GM12864 (cell line): Measurements from ENCODE around the gene CALML5.

Source experiments
- DNase-seq: peaks from one replicate; pipeline ENCODE4 v3.0.0-alpha.2; 2011; ENCODE audit warnings: low read depth
- H3K4me3 ChIP-seq: 2 replicates; pipeline ENCODE4 v1.5.1; 2011; ENCODE audit warnings: mild to moderate bottlenecking, low read depth, low read length, control low read depth
- CTCF ChIP-seq: IDR thresholded peaks from 2 replicates; pipeline ENCODE4 v1.5.1; 2011; ENCODE audit warnings: low read depth, mild to moderate bottlenecking, moderate library complexity, low read length, control low read depth, inconsistent platforms; ENCODE audit errors: missing control alignments

CALML5 gene

GRCh38 chr10:5514226-5514850 is 15.0 kb upstream of the CALML5 start:
- no peak for TF ChIP-seq CTCF
- no peak for DNase-seq
- H3K4me3 ChIP-seq: no peak overlapping the region

- DNase-seq: no peak
- H3K4me3 ChIP-seq: no peak overlapping the region
- TF ChIP-seq CTCF: no peak
Measured at GRCh38 chr10:5512881-5513612, 13.7 kb upstream of the CALML5 start.

GRCh38 chr10:5512331-5512730 is 13.0 kb upstream of the CALML5 start:
- no peak for TF ChIP-seq CTCF
- no peak overlapping the region for H3K4me3 ChIP-seq
- DNase-seq: no peak

- TF ChIP-seq CTCF: no peak
- H3K4me3 ChIP-seq: no peak overlapping the region
- no peak for DNase-seq
Measured at GRCh38 chr10:5511885-5512280, 12.5 kb upstream of the CALML5 start.

- no peak overlapping the region for H3K4me3 ChIP-seq
- TF ChIP-seq CTCF: no peak
- DNase-seq: no peak
Measured at GRCh38 chr10:5511231-5511884, 12.0 kb upstream of the CALML5 start.

GRCh38 chr10:5510281-5511072 is 11.1 kb upstream of the CALML5 start:
- TF ChIP-seq CTCF: no peak
- no peak for DNase-seq
- H3K4me3 ChIP-seq: no peak overlapping the region
